ENCODE data around the gene ZNF787. TPM values are rescaled to one million over a fixed set of nuclear protein-coding genes. Genes with fewer than 3 reads are reported as not detected.
"Not testable (repeated sequence)": the region's sequence is repeated elsewhere in the genome, so short reads cannot be mapped to it uniquely, and the experiment has no call there.

The ZNF787 gene
- 3.7 and 15.5 TPM in 2 replicates for total RNA-seq (2014; rRNA removed; shearing (Covaris generic))

GRCh38 chr19:56121180-56122167 is at the start of gene ZNF787:
TSS of gene ZNF787 (minus strand) at chr19:56121295. CDS start at chr19:56103217, 18,078 bp downstream.
- DNase-seq (ENCODE audit: low read depth), result peak; percentile 94

- peak; percentile 93 for DNase-seq (ENCODE audit: low read depth)
Measured at GRCh38 chr19:56170261-56170660, 49.2 kb upstream of the ZNF787 start.

- DNase-seq (ENCODE audit: low read depth), result peak; percentile 34
Measured at GRCh38 chr19:56167064-56167578, 46.0 kb upstream of the ZNF787 start.

GRCh38 chr19:56163097-56163496 is 42.0 kb upstream of the ZNF787 start:
- DNase-seq (ENCODE audit: low read depth), result no peak

- peak; percentile 66 for DNase-seq (ENCODE audit: low read depth)
Measured at GRCh38 chr19:56162258-56162657, 41.2 kb upstream of the ZNF787 start.

- no peak for DNase-seq (ENCODE audit: low read depth)
Measured at GRCh38 chr19:56161534-56161933, 40.4 kb upstream of the ZNF787 start.

GRCh38 chr19:56159622-56160271 is 38.7 kb upstream of the ZNF787 start:
- DNase-seq (ENCODE audit: low read depth), result no peak

GRCh38 chr19:56159009-56159559 is 38.0 kb upstream of the ZNF787 start:
- DNase-seq (ENCODE audit: low read depth), result no peak

GRCh38 chr19:56158170-56158757 is 37.2 kb upstream of the ZNF787 start:
- DNase-seq (ENCODE audit: low read depth), result no peak

GRCh38 chr19:56156768-56157167 is 35.7 kb upstream of the ZNF787 start:
- DNase-seq (ENCODE audit: low read depth), result no peak

- no peak for DNase-seq (ENCODE audit: low read depth)
Measured at GRCh38 chr19:56155124-56155687, 34.1 kb upstream of the ZNF787 start.

GRCh38 chr19:56153507-56153906 is 32.4 kb upstream of the ZNF787 start:
- DNase-seq (ENCODE audit: low read depth), result no peak

GRCh38 chr19:56152644-56153043 is 31.5 kb upstream of the ZNF787 start:
- no peak for DNase-seq (ENCODE audit: low read depth)

GRCh38 chr19:56150358-56150757 is 29.3 kb upstream of the ZNF787 start:
- no peak for DNase-seq (ENCODE audit: low read depth)

GRCh38 chr19:56149656-56150038 is 28.6 kb upstream of the ZNF787 start:
- DNase-seq (ENCODE audit: low read depth), result no peak

GRCh38 chr19:56148955-56149655 is 28.0 kb upstream of the ZNF787 start:
- DNase-seq (ENCODE audit: low read depth), result not testable (repeated sequence)

- DNase-seq (ENCODE audit: low read depth), result no peak
Measured at GRCh38 chr19:56148096-56148495, 27.0 kb upstream of the ZNF787 start.

- DNase-seq (ENCODE audit: low read depth), result no peak
Measured at GRCh38 chr19:56147307-56147706, 26.2 kb upstream of the ZNF787 start.

- DNase-seq (ENCODE audit: low read depth), result no peak
Measured at GRCh38 chr19:56146904-56147303, 25.8 kb upstream of the ZNF787 start.

- DNase-seq (ENCODE audit: low read depth), result no peak
Measured at GRCh38 chr19:56145698-56146097, 24.6 kb upstream of the ZNF787 start.

- no peak for DNase-seq (ENCODE audit: low read depth)
Measured at GRCh38 chr19:56144831-56145230, 23.7 kb upstream of the ZNF787 start.
